MCF 10A (cell line): ENCODE data around the gene CLEC18B. TPM values are rescaled to one million over a fixed set of nuclear protein-coding genes. Genes with fewer than 3 reads are reported as not detected.
"Not testable (repeated sequence)": the region's sequence is repeated elsewhere in the genome, so short reads cannot be mapped to it uniquely, and the experiment has no call there.

Experiments
- BruUV-seq: library from RNA; stranded (reverse); fragments of 400-500 nt; replicated peaks from 2 replicates; lab custom pipeline; 2021; lab: Mats Ljungman, UMichigan
- CTCF ChIA-PET: fragments of 300-600 bp; sonication (Branson Sonifier 250); formaldehyde crosslinking; extraction: SDS; loops from one replicate; lab custom pipeline; 2021; ENCODE audit warnings: antibody characterized with exemption, inconsistent platforms; lab: Yijun Ruan, JAX
- POLR2A ChIA-PET: fragments of 300-600, 350-650 bp; sonication (Branson Sonifier 250); formaldehyde crosslinking; extraction: SDS; loops from one replicate; lab custom pipeline; 2020; ENCODE audit warnings: antibody characterized with exemption, inconsistent platforms; lab: Yijun Ruan, JAX
- DNase-seq: peaks from one replicate; pipeline ENCODE4 v3.0.0-alpha.2; 2018; ENCODE audit not compliant: unreplicated experiment
- H3K27ac Mint-ChIP-seq: one replicate; pipeline ENCODE4 v1.8.0; 2022; ENCODE audit warnings: mild to moderate bottlenecking, low read depth, mixed read lengths; ENCODE audit not compliant: unreplicated experiment
- H3K27me3 Mint-ChIP-seq: one replicate; pipeline ENCODE4 v1.8.0; 2022; ENCODE audit warnings: mixed read lengths; ENCODE audit not compliant: insufficient read depth, unreplicated experiment
- H3K36me3 Mint-ChIP-seq: one replicate; pipeline ENCODE4 v1.8.0; 2022; ENCODE audit warnings: mild to moderate bottlenecking, moderate library complexity, mixed read lengths; ENCODE audit not compliant: insufficient read depth, unreplicated experiment
- H3K4me1 Mint-ChIP-seq: one replicate; pipeline ENCODE4 v1.8.0; 2022; ENCODE audit warnings: mixed read lengths; ENCODE audit not compliant: insufficient read depth, unreplicated experiment
- H3K4me3 Mint-ChIP-seq: one replicate; pipeline ENCODE4 v1.8.0; 2022; ENCODE audit warnings: mild to moderate bottlenecking, moderate library complexity, mixed read lengths; ENCODE audit not compliant: unreplicated experiment
- H3K9me3 Mint-ChIP-seq: one replicate; pipeline ENCODE4 v1.8.0; 2022; ENCODE audit warnings: mixed read lengths; ENCODE audit not compliant: unreplicated experiment
- intact Hi-C: fragments of 100-400 bp; cut with micrococcal nuclease; formaldehyde crosslinking; loops from 2 replicates; pipeline ENCODE4 v1.14.1; 2022
- total RNA-seq: library from RNA; stranded (reverse); gene quantifications from 2 replicates; pipeline ENCODE4 v1.2.3, GENCODE V29; 2022

Gene CLEC18B
- total RNA-seq, 1 experiment from 2014 or later: 0.89 TPM

- intact Hi-C loops, CTCF ChIA-PET: not testable (repeated sequence)
These were observed 13.9 kb downstream of the CLEC18B start for GRCh38 chr16:74407362-74407705.

DNA sequence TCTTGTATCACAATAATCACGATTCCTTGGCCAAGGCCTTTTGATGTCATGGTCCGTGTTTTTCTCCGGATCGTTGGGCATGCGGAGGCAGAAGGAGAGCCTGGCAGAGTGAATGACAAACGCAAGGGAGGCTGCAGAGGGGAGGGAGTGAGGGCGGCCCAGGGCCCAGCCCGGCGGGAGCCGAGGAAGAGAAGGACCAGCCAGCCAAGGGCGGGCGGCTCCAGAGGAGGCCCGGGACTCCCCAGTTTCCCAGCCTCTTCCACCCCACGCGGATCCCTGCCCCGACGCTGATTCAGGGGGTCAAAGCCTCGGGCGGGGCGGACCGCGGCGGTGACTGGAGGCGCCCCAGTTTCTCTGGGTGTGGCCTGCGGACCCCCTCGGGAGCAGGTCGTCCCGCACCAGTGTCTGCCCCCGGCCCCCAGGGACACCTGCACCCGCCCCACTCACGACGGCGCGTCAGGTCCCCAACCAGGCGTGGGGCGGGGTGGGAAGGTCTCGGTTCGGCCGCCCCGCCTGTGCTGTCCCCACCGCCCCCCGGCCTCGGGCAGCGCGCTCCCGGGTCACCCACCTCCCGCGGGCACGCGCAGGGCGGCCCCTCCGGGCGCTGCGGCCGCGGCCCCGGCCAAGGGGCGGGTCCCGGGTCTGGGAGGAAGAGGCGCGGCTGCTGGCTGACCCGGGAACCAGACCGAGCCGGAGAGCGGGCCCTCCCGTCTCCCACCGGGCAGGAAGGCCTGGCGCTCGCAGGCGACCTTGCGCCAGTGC, 14.5 kb downstream of the CLEC18B start:
- DNase-seq, POLR2A ChIA-PET, BruUV-seq, H3K27ac Mint-ChIP-seq, H3K9me3 Mint-ChIP-seq, H3K36me3 Mint-ChIP-seq, H3K27me3 Mint-ChIP-seq, H3K4me1 Mint-ChIP-seq, CTCF ChIA-PET, H3K4me3 Mint-ChIP-seq, intact Hi-C loops: not testable (repeated sequence)

More at GRCh38 chr16:74407362-74407705, 13.9 kb downstream of the CLEC18B start:
- POLR2A ChIA-PET, H3K9me3 Mint-ChIP-seq, H3K27me3 Mint-ChIP-seq, DNase-seq, H3K4me3 Mint-ChIP-seq, H3K27ac Mint-ChIP-seq, BruUV-seq, H3K4me1 Mint-ChIP-seq, H3K36me3 Mint-ChIP-seq: not testable (repeated sequence)

- H3K36me3 Mint-ChIP-seq, DNase-seq, H3K27ac Mint-ChIP-seq, intact Hi-C loops, POLR2A ChIA-PET, H3K4me3 Mint-ChIP-seq, H3K27me3 Mint-ChIP-seq, H3K4me1 Mint-ChIP-seq, BruUV-seq, H3K9me3 Mint-ChIP-seq, CTCF ChIA-PET: not testable (repeated sequence)
These were observed 16.9 kb downstream of the CLEC18B start for GRCh38 chr16:74404148-74404933.

DNA sequence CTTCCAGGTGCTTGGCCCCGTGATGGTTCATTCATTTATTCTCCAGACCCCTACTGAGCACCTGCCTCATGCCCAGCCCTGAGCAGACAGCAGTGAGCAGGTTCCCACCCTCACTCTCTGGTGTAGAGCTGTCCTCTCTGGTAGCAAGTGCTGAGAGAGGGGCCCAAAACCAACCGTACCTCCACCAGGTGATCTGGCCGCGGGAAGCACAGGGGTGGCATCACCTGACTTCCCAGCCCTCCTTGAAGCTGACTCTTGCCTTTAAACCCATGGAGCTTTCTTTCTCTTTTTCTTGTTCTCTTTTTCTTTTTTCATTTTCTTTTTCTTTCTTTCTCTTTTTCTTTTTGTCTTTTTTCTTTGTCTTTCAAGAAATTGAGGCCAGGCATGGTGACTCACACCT, 21.0 kb downstream of the CLEC18B start:
- intact Hi-C loops: not testable (repeated sequence)

GRCh38 chr16:74398212-74398895, 22.9 kb downstream of the CLEC18B start:
- CTCF ChIA-PET, H3K9me3 Mint-ChIP-seq, POLR2A ChIA-PET: not testable (repeated sequence)

More for the DNA sequence above, 21.0 kb downstream of the CLEC18B start:
- H3K4me1 Mint-ChIP-seq, DNase-seq, CTCF ChIA-PET, H3K27ac Mint-ChIP-seq, H3K36me3 Mint-ChIP-seq, POLR2A ChIA-PET, H3K27me3 Mint-ChIP-seq, BruUV-seq, H3K9me3 Mint-ChIP-seq, H3K4me3 Mint-ChIP-seq: not testable (repeated sequence)

GRCh38 chr16:74396521-74397017, 24.7 kb downstream of the CLEC18B start:
- CTCF ChIA-PET, intact Hi-C loops, DNase-seq, H3K4me3 Mint-ChIP-seq, H3K4me1 Mint-ChIP-seq, POLR2A ChIA-PET, H3K9me3 Mint-ChIP-seq, H3K27me3 Mint-ChIP-seq, H3K27ac Mint-ChIP-seq, BruUV-seq, H3K36me3 Mint-ChIP-seq: not testable (repeated sequence)

More at GRCh38 chr16:74398212-74398895, 22.9 kb downstream of the CLEC18B start:
- DNase-seq, H3K36me3 Mint-ChIP-seq, intact Hi-C loops, H3K27ac Mint-ChIP-seq, H3K4me1 Mint-ChIP-seq, H3K4me3 Mint-ChIP-seq, BruUV-seq, H3K27me3 Mint-ChIP-seq: not testable (repeated sequence)

- not testable (repeated sequence) for BruUV-seq
These were observed 26.7 kb downstream of the CLEC18B start for GRCh38 chr16:74394604-74395003.

GRCh38 chr16:74394131-74394530, 27.1 kb downstream of the CLEC18B start:
- DNase-seq, H3K4me3 Mint-ChIP-seq, CTCF ChIA-PET, H3K9me3 Mint-ChIP-seq, H3K27ac Mint-ChIP-seq, H3K4me1 Mint-ChIP-seq, H3K36me3 Mint-ChIP-seq, POLR2A ChIA-PET, BruUV-seq, intact Hi-C loops: not testable (repeated sequence)
- peaks cover 11% of the 10 kb centered on the region for H3K27me3 Mint-ChIP-seq

More at GRCh38 chr16:74394604-74395003, 26.7 kb downstream of the CLEC18B start:
- intact Hi-C loops, H3K27ac Mint-ChIP-seq, CTCF ChIA-PET, DNase-seq, POLR2A ChIA-PET, H3K9me3 Mint-ChIP-seq, H3K4me3 Mint-ChIP-seq, H3K36me3 Mint-ChIP-seq, H3K4me1 Mint-ChIP-seq: not testable (repeated sequence)
- H3K27me3 Mint-ChIP-seq: peaks cover 11% of the 10 kb centered on the region
